HCT116 (cell line): ENCODE data around the gene SOCS1. TPM values are rescaled to one million over a fixed set of nuclear protein-coding genes. Genes with fewer than 3 reads are reported as not detected.
A peak's percentile ranks its signal among the peaks of the same experiment; 100 is the strongest.

ENCODE experiments used
- ATAC-seq: fragments of 200-7000 bp; cut with Tn5 transposase; 2 replicates; pipeline ENCODE4 v1.9.1; 2020; ENCODE audit warnings: mild to moderate bottlenecking, moderate library complexity
- BruUV-seq: library from RNA; stranded (reverse); fragments of 400-500 nt; replicated peaks from 2 replicates; lab custom pipeline; 2021; lab: Mats Ljungman, UMichigan
- CTCF ChIA-PET: fragments of 300-600 bp; sonication (Branson Sonifier 250); formaldehyde crosslinking; loops from one replicate; lab custom pipeline; 2021; ENCODE audit warnings: antibody characterized with exemption; lab: Charles Lee
- POLR2A ChIA-PET: fragments of 300-600, 350-600 bp; sonication (Branson Sonifier 250); formaldehyde crosslinking; loops from one replicate; lab custom pipeline; 2021; ENCODE audit warnings: antibody characterized with exemption; lab: Charles Lee
- RAD21 ChIA-PET, 2 experiments: fragments of 300-600 bp; sonication (Branson Sonifier 250); formaldehyde crosslinking; loops; one replicate each; lab custom pipeline; 2023; ENCODE audit warnings: low total read pairs in 2 of 2; ENCODE audit not compliant: uncharacterized antibody in 2 of 2, unreplicated experiment in 2 of 2, low non-redundant PET in 1 of 2; lab: Charles Lee
- DNase-seq: peaks from one replicate; pipeline ENCODE4 v3.0.0-alpha.2; 2010; ENCODE audit warnings: low read depth, low spot score
- H2AFZ ChIP-seq: fragments of 200-600 bp; shearing (Covaris generic), sonication (generic); 2 replicates; pipeline ENCODE4 v1.6.1; 2017; ENCODE audit warnings: low read depth, mixed run types, mixed read lengths, antibody characterized with exemption, low read length; ENCODE audit not compliant: poor library complexity, severe bottlenecking
- H3K27ac ChIP-seq: 2 replicates; pipeline ENCODE4 v1.5.1; 2012; ENCODE audit warnings: low read depth, low read length
- H3K27me3 ChIP-seq: fragments of 200-600 bp; sonication (generic); 2 replicates; pipeline ENCODE4 v1.6.1; 2016; ENCODE audit warnings: mixed run types, low read length, mixed read lengths; ENCODE audit not compliant: insufficient read depth
- H3K36me3 ChIP-seq, 2 experiments: fragments of 200-500 bp in 1 of 2; fragments of 200-600 bp in 1 of 2; sonication (Bioruptor generic) in 1 of 2; sonication (generic) in 1 of 2; 2 replicates each; pipeline versions ENCODE4 v1.5.1 to v1.6.1; 2014 to 2016; ENCODE audit warnings: low read length in 2 of 2, inconsistent platforms in 1 of 2, mixed read lengths in 1 of 2, mixed run types in 1 of 2; ENCODE audit not compliant: insufficient read depth in 2 of 2, control insufficient read depth in 1 of 2
- H3K4me1 ChIP-seq, 2 experiments: fragments of 200-600 bp in 1 of 2; sonication (generic) in 1 of 2; 2 replicates each; pipeline versions ENCODE4 v1.5.1 to v1.6.1; 2012 to 2017; ENCODE audit warnings: low read length in 2 of 2, inconsistent platforms in 1 of 2, mild to moderate bottlenecking in 1 of 2, mixed read lengths in 1 of 2, mixed run types in 1 of 2, moderate library complexity in 1 of 2; ENCODE audit not compliant: insufficient read depth in 2 of 2, control insufficient read depth in 1 of 2
- H3K4me2 ChIP-seq: fragments of 200-600 bp; sonication (generic); 2 replicates; pipeline ENCODE4 v1.6.1; 2017; ENCODE audit warnings: mixed run types, low read length, mixed read lengths
- H3K4me3 ChIP-seq, 2 experiments: fragments of 200-600 bp in 1 of 2; sonication (generic) in 1 of 2; replicated peaks in 1 of 2; 2 replicates each; pipeline ENCODE4 v1.5.1; 2011 to 2016; ENCODE audit warnings: low read length in 2 of 2, control low read depth in 1 of 2, low read depth in 1 of 2, mild to moderate bottlenecking in 1 of 2, mixed read lengths in 1 of 2, mixed run types in 1 of 2
- H3K79me2 ChIP-seq: fragments of 200-600 bp; sonication (generic); 2 replicates; pipeline ENCODE4 v1.6.1; 2017; ENCODE audit warnings: mild to moderate bottlenecking, mixed run types, low read length, moderate library complexity, mixed read lengths; ENCODE audit not compliant: insufficient read depth
- H3K9ac ChIP-seq: fragments of 200-600 bp; sonication (generic); 2 replicates; pipeline ENCODE4 v1.6.1; 2016; ENCODE audit warnings: low read length, mixed read lengths
- H3K9me2 ChIP-seq: fragments of 200-600 bp; sonication (generic), shearing (Covaris generic); 2 replicates; pipeline ENCODE4 v1.6.1; 2017; ENCODE audit warnings: mixed run types, mild to moderate bottlenecking, moderate library complexity; ENCODE audit not compliant: insufficient read depth
- H3K9me3 ChIP-seq, 2 experiments: fragments of 200-500 bp in 1 of 2; fragments of 200-600 bp in 1 of 2; sonication (Bioruptor generic) in 1 of 2; sonication (generic) in 1 of 2; 2 replicates each; pipeline ENCODE4 v1.6.1; 2014 to 2017; ENCODE audit warnings: low read length in 2 of 2, mixed read lengths in 2 of 2, inconsistent platforms in 1 of 2, low read depth in 1 of 2, mild to moderate bottlenecking in 1 of 2, mixed run types in 1 of 2, moderate library complexity in 1 of 2; ENCODE audit not compliant: control insufficient read depth in 1 of 2, insufficient read depth in 1 of 2
- H4K20me1 ChIP-seq: fragments of 200-600 bp; sonication (generic), shearing (Covaris generic); 2 replicates; pipeline ENCODE4 v1.6.1; 2017; ENCODE audit warnings: mixed run types, mild to moderate bottlenecking, moderate library complexity; ENCODE audit not compliant: insufficient read depth
- CEBPB ChIP-seq: IDR thresholded peaks from 2 replicates; pipeline ENCODE4 v1.6.1; 2012; ENCODE audit warnings: low read depth
- JUND ChIP-seq: IDR thresholded peaks from 2 replicates; pipeline ENCODE4 v1.6.1; 2012
- SP1 ChIP-seq: IDR thresholded peaks from 2 replicates; pipeline ENCODE4 v1.6.1; 2012; ENCODE audit warnings: low read depth
- SRF ChIP-seq: IDR thresholded peaks from 2 replicates; pipeline ENCODE4 v1.6.1; 2012; ENCODE audit warnings: low read depth
- YY1 ChIP-seq: IDR thresholded peaks from 2 replicates; pipeline ENCODE4 v1.6.1; 2011; ENCODE audit warnings: low read length, low read depth, moderate library complexity, mild to moderate bottlenecking; ENCODE audit not compliant: insufficient replicate concordance; ENCODE audit errors: extremely low read depth
- ZFX ChIP-seq: fragments of 450-650 bp; IDR thresholded peaks from 2 replicates; pipeline ENCODE4 v1.6.1; 2017
- intact Hi-C: fragments of 100-400 bp; cut with micrococcal nuclease; formaldehyde crosslinking; loops from 2 replicates; pipeline ENCODE4 v1.10.0; 2022
- total RNA-seq: library from RNA; stranded (reverse); gene quantifications from one replicate; pipeline ENCODE4 v1.2.1, GENCODE V29; 2021; ENCODE audit not compliant: unreplicated experiment

SOCS1 gene
- total RNA-seq, 1 experiment from 2014 or later, result 4.9 TPM

GRCh38 chr16:11253995-11254912, 1.8 kb downstream of the SOCS1 start:
- no peaks in the 10 kb centered on the region for H3K36me3 ChIP-seq
- ChIA-PET CTCF (interaction anchor here (1.1 to 2.9 kb wide), 4 partner anchors 102 to 290 kb away, joined by 3 to 32 read pairs (median 10); no protein-coding TSS in a partner anchor), POLR2A (interaction anchor here (1.9 to 4.0 kb wide), 8 partner anchors 16 to 286 kb away, joined by 7 to 30 read pairs (median 14); no protein-coding TSS in a partner anchor), RAD21 (no interaction called here)
- TSS peak; percentile 74 for BruUV-seq
- H3K4me3 ChIP-seq, result peak overlapping the region in 1 of 2 experiments; percentile 79; a peak in 3 of 4 replicates
- H3K4me1 ChIP-seq, result peaks cover 10 to 31% of the 10 kb centered on the region in 2 experiments; a peak in 3 of 4 replicates
- no peak for DNase-seq
- intact Hi-C loops, result no loop called here
- no peak overlapping the region for H2AFZ ChIP-seq
- no peaks in the 10 kb centered on the region for H3K27me3 ChIP-seq
- H3K79me2 ChIP-seq, result no peaks in the 10 kb centered on the region
- TF ChIP-seq SRF (no peak), JUND (no peak), YY1 (no peak), ZFX (no peak), SP1 (no peak), CEBPB (no peak)
- no peaks in the 10 kb centered on the region for H4K20me1 ChIP-seq
- H3K27ac ChIP-seq, result peak overlapping the region; percentile 85; the same call in 1 of the 2 replicates
- no peaks in the 10 kb centered on the region for H3K9me2 ChIP-seq
- H3K9me3 ChIP-seq, result no peaks in the 10 kb centered on the region
- ATAC-seq, result no peak
- peak overlapping the region; percentile 63; the same call in 1 of the 2 replicates for H3K9ac ChIP-seq
- H3K4me2 ChIP-seq, result peak overlapping the region; percentile 96
